HG02571 (cell line): ENCODE results near the gene NCAPH2.

Source experiments
- ATAC-seq: cut with Tn5 transposase; IDR thresholded peaks from one replicate; pipeline ENCODE4 v1.9.1; 2021; ENCODE audit warnings: mild to moderate bottlenecking, moderate library complexity; ENCODE audit not compliant: unreplicated experiment

NCAPH2 gene

DNA sequence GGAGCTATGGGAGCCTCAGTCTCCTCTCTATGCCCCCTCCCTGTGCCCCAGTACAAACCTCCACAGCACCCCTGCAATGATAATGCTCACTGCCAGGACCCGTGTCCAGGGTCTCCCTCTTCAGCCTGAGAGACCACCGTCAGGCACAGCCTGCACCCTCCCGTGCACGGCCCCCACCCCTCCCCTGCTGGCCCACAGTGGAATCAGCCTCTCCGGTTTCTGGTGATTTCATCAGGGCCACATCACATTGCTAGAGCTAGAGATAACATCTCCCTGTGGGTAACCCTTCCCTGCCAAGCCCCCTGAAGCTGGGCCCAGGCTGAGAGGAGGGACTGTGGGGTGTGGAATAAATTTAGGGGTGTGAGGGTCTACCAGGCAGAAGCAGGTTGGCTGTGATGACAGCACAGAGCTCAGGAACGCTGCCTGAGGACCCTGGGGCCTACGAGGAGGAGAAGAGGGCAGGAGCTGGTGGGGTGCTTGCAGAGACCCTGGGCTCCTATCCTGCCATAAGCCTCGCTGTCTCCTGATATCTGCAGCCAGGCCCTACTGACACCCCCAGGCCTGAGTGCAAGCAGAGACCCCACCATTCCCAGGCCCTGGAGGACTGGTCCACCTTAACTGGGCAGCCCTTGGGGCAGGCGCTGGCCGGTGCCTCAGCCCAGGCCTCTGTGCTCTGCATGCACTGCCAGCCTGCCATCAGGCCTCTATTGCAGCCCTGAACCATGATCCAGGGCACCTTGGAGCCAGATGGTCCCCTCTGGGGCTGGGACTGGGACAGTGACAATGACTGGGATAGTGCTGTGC lies 37.7 kb downstream of the NCAPH2 start, which contains the start of gene KLHDC7B:
KLHDC7B (plus strand) TSS at position 378 of the 804 bp plus-strand sequence; CDS start at position 723, 345 bp downstream.
- no peak for ATAC-seq

DNA sequence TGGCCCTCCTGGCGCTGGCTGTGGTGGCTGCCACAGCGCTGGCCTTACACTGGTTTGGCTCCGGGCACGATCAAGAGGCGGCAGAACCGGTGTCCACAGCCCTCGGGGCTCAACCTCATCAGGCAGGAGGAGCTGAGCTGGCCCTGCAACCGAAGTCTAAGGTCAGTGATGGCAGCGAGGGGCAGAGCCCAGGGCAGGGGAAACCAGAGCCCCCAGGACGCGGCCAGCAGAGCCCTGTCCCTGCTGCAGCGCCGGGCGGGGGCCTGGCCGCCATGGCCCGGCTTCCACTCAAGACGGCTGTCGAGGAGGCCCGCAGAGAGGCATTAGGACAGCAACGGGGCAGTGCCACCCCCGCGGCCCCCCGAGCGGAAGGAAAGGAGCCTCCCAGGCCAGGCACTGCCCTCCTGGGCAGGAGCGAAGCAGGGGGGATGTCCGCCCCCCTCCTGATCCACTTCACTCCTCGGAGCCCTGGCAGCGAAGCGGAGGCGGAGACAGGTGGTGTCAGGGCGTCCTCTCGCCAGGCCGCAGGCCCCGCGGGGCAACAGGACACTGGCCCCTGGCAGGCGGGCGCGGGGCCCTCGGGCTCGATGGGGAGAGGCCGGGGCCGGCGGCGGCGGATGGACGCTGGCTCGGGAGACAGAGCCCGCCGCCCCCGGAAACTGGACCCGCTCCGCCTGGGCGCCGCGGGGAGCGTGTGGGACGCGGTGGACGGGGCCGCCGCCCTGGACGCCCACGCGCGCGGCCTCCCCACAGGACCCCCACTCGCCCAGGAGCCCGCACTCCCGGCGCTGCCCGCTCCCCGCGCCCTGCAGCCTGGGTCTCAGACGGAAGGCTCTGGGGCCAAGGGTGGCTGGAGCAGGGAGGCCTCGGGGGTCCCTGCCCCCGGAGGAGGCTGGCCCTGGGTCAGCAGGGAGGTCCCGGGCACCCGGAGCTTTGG lies 38.6 kb downstream of the NCAPH2 start:
- ATAC-seq: no peak

DNA sequence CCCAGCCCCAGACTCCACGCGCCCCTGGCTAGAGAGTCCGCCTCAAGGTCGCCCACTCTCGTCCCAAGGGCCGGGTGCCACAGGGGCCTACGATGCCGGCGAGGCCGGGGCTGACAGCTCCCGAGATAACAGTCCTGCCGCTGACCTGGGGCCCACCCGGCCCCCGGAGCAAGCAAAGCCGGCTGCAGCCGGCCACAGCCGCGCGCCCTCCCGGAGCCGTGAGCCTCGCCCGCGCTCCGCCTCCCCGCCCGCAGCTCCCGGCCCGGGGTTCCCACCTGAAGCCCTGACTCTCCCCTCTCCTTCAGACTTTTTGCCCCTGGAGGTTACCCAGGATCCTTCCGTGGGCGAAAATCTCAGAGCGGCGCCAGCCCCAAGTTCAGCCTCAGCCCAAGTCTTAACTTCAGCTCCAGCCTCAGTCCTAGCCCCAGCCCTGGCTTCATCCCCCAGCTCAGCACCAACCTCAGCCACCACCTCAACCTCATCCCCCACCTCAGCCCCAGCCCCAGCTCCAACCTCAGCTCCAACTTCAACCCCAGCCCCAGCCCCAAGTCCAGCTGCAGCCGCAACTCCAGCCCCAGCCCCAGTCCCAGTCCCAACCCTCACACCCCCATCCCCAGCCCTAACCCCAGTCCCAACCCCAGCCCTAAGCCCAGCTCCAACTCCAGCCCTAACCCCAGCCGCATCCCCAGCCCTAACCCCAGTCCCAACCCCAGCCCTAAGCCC lies 39.4 kb downstream of the NCAPH2 start:
- ATAC-seq: no peak

DNA sequence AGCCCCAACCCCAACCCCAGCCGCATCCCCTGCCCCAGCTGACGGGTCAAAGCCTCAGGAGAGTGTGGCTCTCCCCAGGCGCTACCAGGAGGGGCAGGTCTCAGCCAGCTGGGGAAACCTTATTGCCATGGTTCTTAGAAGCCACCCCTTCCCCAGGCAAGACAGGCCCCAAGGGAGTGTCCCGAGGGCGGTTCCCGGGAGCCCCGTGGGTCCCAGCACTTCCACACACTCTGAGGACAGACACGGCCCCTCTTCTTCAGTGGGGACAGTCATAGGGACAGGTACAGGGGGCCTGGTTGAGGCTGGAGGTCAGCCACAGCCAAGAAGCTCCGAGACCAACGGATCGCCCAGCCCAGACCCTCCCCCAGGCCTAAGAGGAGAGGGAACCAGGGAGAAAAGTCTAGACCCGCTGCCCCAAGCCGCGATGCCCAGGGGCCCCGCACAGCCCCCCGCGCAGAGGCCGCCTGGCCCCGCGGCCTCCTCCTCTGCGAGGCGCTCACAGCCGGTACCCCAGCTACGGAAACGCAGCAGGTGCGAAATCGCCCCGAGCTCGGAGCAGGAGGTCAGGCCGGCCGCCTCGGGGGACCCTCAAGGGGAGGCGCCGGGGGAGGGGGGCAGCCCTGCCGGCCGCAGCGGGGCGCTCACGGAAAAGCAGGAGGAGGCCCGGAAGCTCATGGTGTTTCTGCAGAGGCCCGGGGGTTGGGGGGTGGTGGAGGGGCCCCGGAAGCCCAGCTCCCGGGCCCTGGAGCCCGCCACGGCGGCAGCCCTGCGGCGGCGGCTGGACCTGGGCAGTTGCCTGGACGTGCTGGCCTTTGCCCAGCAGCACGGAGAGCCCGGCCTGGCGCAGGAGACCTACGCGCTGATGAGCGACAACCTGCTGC lies 40.3 kb downstream of the NCAPH2 start:
- ATAC-seq: no peak

DNA sequence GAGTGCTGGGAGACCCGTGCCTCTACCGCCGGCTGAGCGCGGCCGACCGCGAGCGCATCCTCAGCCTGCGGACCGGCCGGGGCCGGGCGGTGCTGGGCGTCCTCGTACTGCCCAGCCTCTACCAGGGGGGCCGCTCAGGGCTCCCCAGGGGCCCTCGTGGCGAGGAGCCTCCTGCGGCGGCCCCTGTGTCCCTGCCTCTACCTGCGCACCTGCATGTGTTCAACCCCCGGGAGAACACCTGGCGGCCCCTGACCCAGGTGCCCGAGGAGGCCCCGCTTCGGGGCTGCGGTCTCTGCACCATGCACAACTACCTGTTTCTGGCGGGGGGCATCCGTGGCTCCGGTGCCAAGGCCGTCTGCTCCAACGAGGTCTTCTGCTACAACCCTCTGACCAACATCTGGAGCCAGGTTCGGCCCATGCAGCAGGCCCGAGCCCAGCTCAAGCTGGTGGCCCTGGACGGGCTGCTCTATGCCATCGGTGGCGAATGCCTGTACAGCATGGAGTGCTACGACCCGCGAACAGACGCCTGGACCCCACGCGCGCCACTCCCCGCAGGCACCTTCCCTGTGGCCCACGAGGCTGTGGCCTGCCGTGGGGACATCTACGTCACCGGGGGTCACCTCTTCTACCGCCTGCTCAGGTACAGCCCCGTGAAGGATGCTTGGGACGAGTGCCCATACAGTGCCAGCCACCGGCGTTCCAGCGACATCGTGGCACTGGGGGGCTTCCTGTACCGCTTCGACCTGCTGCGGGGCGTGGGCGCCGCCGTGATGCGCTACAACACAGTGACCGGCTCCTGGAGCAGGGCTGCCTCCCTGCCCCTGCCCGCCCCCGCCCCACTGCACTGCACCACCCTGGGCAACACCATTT lies 41.1 kb downstream of the NCAPH2 start:
- ATAC-seq: no peak

DNA sequence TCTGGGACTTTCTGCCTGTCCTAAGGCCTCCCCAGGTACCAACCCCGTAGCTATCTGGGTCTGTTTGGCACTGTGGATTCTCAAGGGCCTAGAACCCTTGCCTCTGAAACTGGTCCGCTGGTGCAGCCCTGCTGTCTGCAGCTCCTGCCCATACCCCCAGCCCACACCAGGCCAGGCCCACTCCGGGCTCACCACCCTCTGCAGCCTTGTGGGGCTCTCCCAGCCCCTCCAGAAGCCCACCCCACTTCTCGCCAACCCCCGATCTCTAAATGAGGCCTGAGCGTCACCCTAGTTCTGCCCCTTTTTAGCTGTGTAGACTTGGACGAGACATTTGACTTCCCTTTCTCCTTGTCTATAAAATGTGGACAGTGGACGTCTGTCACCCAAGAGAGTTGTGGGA lies 42.4 kb downstream of the NCAPH2 start:
- ATAC-seq: no peak

DNA sequence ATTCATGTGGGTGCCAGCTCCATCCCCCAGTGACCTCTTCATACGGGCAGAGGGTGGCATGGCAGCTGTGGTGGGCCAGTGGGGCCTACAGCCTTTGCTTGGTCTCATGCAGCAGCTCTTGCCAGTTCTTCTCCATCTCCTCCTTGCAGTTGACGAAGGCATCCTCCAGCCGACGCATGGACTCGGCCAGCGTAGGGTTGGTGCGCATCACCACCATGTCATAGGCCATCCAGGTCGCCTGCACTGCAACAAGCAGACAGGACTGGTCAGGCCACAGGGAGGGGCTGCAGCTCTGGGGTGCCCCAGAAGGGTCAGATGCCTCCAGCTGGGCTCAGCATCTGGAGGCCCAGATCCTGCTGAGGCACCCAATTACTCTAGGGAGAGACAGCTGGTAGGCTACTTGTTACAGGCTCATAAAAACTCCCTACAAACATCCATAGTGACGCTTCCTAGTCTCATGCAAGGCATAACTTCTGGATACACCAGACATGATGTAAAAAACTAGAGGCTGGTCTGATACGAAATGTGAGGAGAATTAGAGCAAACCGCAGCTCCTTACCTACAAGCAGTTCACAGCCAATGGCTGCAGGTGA lies 43.2 kb downstream of the NCAPH2 start:
- no peak for ATAC-seq

DNA sequence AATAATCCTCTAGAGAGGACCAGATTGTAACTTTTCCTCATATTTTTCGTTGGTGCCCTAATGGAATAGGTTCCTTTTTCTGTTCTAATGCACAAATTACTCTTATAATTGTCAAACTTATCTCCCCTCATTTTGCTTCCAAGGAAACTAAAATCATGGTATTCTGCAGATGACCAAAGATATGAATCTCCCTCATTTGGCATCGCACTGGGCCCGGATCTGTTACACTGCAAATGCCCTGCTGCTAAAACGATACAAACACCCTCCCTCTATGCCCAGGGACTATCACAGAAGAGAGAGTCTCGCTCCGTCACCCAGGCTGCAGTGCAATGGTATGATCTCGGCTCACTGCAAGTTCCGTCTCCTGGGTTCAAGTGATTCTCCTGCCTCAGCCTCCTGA lies 45.3 kb downstream of the NCAPH2 start:
- no peak for ATAC-seq

DNA sequence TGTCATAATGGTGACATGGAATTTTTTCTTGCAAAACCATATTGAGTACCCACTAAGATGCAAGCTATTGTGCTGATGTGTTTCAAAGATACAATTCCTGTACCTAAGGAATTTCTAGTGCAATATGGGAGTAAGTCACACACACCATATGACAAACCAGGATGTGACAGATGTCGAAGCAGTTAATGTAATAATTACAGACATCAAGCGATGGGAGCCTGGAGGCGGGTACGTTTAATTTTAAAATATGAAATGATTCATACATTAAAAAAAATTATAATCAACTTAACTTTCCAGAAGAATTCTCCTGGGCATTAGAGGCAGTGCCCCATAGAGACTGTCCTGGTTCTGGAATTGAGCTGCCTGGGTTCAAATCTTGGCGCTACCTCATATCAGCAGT lies 48.7 kb downstream of the NCAPH2 start:
- ATAC-seq: no peak

DNA sequence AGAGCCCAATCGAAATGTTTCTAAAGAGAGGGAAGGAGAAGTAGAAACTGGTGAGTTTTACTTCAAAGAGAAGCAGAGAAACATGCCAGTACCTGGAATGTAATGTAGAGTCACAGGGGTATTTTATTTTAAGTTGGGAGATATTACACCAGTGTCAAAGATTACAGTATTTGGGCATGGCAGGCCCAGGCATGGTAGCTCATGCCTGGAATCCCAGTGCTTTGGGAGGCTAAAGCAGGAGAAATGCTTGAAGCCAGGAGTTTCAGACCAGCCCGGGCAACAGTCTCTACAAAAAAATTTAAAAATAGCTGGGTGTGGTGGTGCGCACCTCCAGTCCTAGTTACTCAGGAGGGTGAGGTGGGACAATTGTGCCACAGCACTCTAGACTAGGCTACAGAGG lies 52.0 kb downstream of the NCAPH2 start:
- ATAC-seq: no peak

DNA sequence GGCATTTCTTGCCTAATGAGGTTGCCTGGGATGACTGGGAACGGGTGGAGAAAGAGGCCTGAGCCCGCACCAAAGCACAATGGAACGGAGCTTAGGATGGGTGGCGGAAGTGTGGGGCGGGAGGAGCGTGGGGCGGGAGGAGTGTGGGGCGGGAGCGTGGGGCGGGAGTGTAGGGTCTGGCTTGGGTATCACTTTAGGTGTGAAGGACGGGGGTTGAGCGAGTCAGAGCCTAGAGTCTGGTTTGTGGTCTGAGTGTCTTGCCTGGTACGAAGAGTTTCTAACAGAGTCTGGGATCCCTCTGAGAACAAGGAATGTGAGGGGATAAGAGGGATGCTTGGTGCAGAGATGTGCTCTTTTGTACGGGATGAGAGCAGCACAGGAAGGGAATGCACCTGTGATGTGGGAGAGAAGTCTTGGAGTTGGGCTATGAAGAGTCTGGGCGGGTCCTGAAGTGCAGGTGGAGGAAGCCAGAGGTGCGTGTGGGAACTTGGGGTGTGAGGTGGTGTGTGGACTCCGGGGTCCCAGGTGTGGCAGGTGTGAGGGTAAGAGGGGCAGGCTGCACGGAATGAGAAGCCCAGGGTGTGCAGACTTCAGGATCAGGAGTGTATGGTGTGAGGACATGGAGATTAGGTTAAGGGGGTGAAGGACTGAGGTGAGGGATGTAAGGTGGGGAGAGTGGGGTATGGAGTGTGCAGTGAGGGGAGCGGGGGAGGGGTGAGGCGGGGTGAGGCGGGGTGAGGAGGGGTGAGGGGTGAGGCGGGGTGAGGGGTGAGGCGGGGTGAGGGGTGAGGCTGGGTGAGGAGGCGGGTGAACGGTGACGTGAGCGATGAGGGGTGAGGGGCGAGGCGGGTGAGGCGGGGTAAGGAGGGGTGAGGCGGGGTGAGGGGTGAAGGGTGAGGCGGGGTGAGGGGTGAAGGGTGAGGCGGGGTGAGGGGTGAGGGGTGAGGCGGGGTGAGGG lies 53.7 kb downstream of the NCAPH2 start:
- ATAC-seq: no peak

DNA sequence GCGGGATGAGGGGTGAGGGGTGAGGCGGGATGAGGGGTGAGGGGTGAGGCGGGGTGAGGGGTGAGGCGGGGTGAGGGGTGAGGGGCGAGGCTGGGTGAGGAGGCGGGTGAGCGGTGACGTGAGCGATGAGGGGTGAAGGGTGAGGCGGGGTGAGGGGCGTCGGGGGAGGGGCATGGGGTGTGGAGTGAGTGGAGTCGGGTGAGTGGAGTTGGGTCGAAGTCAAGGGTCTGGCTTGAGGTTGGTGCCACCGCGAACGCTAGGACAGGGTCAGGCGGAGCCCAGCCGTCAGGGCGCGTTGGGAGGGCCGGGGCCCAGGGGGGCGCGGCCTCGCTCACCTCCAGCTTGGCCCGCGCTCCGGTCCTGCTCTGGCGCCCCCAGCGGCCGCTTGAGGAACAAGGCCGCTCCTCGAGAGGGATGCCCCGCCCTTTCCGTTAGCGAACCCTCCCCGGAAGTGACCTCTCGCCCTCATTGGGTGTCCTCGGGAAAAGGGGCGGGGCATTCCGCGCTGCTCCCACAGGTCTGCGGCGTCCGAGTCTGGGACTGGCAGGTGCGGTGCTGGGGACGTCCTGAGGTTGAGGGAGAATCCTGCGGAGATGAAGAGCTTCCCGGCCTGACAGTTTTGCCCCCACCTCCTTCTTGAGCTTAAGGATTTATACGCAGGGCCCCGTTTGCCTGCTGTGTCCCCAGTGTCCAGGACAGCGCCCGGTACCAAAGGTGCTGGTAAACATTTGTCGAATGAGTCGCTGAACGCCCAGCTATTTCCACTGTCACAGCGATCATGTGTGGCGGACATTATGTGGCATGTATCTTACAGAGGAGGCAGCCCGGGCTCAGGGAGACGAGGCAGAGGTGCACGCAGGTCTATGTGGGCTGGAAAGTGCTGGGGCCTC lies 54.7 kb downstream of the NCAPH2 start, which contains the start of gene SYCE3:
SYCE3 (minus strand) TSS at position 397 of the 890 bp plus-strand sequence. CDS start 6,514 bp downstream, outside the sequence.
- peak; percentile 91 for ATAC-seq

DNA sequence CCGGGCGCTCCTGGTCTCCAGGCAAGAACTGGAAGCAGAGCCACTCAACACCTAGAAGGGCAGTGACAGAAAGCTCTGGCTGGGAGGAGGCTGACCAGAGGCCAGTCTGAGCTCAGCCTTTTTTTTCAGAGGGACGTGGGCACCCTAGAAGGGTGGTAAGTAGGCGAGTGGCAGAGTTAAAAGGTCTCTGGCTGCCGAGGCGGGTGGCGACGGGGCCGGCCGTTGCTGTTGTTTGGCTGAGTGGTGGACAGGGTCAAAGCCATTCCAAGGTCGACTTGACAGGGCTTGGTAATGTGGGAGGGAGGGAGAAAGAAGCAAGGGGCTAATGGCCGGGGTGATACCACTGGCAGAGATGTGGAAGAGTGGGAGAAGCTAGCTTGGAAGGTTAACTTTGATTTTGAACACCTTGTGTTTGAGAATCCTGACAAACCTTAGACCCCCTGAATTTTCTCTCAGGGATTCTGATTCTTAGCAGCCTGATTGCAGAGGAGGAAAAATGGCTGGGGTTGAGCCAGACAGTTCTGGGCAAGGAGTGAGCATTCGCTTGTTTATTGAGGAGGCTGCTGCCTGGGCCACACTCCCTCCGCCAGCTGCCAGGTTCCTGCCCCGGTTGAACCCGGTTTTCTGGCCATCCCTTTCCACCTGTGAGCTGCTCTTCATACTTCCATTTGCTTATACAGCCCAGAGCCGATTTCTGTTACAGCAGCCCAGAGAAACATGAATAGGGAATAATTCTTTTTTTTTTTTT lies 55.6 kb downstream of the NCAPH2 start:
- no peak for ATAC-seq

DNA sequence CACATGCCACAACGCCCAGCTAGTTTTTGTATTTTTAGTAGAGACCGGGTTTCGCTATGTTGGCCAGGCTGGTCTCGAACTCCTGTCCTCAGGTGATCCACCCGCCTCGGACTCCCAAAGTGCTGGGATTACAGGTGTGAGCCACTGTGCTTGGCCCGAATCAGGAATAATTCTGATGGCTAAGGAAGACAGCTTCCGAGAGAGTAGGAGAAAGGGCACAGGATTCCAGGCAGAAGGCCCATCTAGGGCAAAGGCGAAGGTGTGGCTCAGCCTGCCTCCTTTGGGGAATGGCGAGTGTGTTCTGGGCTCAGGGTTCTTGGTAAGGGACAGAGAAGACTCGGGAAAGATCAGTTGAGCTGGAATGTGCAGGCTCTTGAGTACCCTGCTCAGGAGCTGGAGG lies 56.3 kb downstream of the NCAPH2 start:
- no peak for ATAC-seq

DNA sequence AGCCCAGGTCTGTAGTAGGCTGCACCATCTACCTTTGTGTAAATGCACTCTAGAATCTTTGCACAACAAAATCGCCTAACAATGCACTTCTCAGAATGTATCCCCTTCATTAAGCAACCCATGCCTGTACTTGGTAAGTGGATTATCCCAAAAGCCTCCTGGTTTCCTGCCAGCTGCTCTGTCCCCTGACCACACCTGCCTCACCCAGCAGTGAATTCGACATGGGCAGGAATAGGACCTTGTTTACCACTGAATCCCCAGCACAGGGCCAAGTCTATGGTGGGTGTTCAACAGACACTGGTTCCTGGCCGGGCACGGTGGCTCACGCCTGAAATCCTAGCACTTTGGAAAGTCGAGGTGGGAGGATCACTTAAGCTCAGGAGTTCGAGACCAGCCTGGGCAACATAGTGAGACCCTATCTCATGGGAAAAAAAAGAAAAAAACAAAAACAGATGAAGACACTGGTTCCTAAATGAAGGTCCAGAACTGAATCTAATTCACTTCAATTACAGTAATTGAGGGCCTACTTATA lies 59.8 kb downstream of the NCAPH2 start:
- ATAC-seq: no peak

DNA sequence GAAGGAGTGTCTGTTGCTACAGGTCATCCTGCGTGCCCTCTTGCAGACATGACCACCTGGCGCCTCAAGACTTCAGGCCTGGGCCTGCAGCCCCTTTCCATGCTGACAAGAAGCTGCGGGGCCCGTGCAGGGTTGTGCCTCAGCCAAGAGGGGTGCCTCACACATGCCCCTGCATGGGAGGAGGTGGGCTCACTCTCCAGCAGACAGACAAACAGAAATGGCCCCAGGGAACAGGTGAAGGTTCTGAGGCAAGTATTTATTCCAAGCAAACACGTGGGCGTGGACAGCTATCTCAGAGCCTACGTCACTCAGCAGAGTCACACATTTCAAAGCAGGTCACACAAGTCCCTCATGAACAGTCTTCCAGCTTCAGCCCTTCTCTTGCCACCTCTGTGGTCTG lies 60.6 kb downstream of the NCAPH2 start:
- no peak for ATAC-seq
